GM18499 (cell line): ENCODE results near the gene CD248.

Experiments used
- ATAC-seq: cut with Tn5 transposase; IDR thresholded peaks from one replicate; pipeline ENCODE4 v1.9.1; 2021; ENCODE audit warnings: moderate number of reproducible peaks; ENCODE audit not compliant: insufficient read depth, unreplicated experiment

Gene CD248

GRCh38 chr11:66341502-66342126 is 24.8 kb upstream of the CD248 start:
- no peak for ATAC-seq

- ATAC-seq, result no peak
Observed at GRCh38 chr11:66340596-66341501, 24.0 kb upstream of the CD248 start.

DNA sequence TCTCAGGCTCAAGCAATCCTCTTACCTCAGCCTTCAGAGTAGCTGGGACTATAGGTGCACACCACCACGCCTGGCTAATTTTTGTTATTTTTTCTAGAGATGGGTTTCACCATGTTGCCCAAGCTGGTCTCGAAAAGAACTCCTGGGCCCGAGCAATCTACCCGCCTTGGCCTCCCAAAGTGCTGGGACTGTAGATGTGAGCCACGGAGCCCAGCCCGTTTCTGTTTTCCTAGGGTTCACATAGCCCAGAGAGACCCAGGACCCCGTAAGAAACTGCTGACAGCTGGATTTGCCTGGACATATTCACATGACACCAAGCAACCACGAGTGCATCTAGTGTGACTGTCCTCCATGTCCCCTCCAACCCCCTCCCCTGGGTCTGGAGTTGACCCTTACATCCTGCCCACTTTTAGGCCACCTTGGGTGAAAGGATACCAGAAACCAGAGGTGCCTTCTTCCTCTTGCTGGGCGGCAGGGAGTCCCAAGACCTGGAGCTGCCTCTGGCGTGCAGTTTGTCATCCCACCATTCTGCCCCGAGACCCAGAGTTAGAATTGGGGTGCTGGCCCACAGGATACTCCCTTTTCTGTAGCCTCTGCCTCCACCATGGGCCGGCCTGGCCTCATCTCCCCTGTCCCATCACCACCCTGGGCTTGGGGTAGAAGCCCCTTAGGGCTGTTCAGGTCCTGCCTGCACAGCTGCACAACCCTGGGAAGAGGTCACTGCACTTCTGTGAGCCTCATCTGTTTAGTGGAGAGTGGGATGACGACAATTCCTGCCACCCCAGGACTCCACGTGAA is 23.0 kb upstream of the CD248 start:
- no peak for ATAC-seq

GRCh38 chr11:66339162-66339675 is 22.4 kb upstream of the CD248 start:
- ATAC-seq, result no peak

DNA sequence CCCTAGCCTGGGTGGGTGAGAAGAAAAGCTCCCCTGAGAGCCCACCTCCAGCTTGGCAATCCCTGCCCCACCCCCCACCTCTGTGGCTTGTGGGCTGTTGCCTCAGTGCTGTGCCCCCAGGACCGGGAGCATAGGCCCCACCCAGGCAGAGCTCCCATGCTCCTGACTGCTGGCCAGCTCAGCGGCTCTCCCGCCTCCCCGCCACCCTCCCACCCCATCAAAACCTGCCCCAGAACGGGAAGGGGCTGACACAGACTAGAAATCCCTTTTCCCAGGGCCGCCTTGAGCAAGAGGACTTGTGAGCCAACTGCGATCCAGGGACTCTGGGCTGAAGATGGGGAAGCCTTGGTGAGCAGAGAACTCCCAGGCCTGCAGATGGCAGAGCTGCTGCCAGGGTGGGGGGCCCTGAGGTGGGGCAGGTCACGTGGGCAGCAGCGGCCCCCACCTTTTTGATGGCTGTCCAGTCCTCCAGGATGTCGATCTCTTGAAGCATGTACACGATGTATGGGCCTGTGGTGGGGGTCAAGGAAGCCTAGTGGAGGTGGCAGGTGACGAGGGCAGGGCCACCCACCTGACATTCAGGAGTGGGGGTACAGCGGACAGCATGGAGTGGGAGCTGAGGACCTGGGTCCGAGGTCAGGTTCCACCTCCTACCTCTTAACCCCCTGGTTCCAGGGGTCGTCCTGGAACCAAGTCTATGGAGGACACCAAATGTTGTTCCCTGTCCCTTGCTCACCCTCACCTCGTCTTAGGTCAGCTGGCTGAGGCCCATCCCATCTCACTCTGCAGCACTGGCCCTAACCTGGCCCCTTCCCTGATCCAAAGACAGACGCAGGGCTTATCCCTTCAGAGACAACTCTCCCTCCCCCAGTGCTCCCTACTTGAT is 21.7 kb upstream of the CD248 start:
- ATAC-seq, result no peak

- no peak for ATAC-seq
Observed at GRCh38 chr11:66337103-66337899, 20.5 kb upstream of the CD248 start.

- no peak for ATAC-seq
Observed at GRCh38 chr11:66336234-66337102, 19.6 kb upstream of the CD248 start, which contains the start of gene RIN1. TSS of gene RIN1 (minus strand) at chr11:66336434. CDS start at chr11:66336402, 32 bp downstream.

DNA sequence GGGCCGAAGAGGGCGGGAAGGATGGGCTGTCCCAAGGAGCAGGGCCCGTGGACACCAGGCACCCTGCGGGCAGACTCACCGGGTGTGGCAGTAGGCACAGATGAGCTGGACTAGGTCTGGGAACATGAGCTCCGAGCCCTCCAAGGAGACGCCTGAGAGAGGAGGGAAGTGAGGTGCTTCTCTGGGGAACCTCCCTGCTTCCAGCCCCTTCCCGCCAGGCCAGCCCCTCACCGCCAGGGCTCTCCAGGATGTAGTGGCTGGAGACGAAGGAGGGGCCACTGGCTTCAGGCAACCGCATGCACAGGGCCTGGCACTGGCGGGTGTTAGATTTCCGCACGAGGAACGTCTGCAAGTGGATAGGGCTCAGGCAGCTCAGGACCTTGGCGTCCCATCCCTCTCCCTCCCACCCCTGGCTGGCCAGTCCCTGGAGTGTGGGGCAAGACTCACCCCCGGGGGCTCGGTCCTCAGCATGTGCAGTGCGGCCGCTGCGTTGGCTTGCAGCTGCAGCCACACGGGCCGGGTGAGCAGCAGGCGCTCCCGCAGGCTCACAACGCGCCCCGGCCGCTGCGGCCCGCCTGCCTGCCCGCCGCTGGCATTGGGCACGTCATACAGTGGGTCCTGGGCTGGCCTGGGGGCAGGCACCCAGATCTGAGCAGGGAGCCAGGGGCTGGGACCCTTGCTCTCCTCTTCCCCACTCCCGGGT is 18.8 kb upstream of the CD248 start:
- ATAC-seq, result no peak

DNA sequence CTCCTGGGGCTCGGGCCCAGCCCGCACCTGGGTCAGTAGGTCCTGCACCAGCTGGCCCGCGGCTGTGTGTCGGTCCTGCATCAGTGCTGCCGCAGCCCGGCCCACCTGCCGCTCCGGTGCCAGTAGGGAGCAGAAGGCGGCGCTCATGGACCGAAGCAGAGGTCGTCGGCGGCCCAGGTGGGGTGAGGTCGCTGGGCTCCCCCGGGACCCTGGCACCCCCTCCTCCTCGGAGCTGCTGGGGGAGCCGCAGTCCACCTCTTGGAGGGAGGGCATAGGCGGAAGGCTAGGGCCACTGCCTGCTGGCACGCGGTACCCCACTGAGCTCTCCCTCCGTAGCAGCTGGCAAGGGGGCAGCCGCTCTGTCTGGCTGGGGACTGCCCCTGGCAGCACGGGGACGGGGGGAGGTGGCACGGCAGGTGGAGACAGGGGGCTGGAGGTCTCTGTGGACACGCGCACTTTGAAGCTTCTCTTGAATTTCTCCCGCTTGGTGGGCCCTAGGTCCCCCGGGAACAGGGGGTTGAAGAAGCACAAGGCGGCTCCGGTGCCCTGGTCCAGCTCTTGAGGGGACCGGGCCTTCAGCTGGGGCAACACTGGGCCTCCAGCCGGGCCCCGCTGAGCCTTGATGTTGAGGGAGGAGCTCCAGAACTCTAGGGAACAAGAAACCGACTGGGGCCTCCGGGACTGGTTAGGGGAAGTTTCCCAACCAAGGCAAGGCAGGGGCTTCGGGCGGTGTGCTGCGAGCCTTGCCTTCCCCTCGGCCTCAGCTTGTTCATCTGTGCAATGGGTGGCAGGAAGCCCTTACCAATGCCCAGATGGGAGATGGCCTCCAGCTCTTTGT is 18.0 kb upstream of the CD248 start:
- ATAC-seq, result no peak

- ATAC-seq, result no peak
Observed at GRCh38 chr11:66333896-66334604, 17.2 kb upstream of the CD248 start.

- no peak for ATAC-seq
Observed at GRCh38 chr11:66333220-66333877, 16.5 kb upstream of the CD248 start.

DNA sequence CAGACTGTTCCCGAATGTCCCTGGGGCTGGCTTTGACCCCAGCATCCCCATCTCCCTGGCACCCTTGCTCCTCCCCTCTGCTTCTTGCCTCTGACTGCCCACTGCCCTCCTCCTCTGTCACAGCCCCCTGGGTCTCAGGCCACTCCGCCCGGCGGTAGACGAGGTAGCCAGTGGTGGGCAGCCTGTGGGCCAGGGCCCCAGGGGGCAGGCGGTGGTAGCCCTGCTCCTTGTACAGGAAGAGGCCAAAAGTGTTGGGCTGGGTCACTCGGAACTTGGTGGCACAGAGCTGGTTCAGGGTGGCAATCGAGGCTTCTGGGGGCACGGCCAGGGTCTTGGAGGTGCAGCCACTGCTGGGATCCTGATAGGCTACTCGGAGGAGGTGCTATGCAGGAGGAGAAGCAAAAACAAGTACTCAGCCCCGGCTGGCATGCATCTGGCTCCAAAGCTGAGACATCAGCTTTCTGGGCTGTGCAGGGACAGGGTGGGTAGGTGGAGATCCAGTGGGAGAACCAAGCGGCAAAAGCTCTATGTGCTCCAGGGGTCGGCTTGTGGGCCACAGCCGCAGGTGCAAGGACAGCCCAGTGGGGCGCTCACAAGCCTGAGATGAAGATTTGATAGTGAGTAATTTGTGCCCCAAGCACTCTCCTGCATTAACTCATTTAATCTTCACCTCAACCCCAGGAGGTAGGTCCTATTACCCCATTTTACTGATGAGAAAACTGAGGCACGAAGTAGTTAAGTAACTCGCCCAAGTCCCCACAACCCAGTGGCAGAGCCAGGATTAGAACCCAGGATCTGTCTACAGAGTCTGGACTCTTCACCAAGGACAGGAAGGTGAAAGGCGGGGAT is 15.8 kb upstream of the CD248 start:
- ATAC-seq, result no peak

DNA sequence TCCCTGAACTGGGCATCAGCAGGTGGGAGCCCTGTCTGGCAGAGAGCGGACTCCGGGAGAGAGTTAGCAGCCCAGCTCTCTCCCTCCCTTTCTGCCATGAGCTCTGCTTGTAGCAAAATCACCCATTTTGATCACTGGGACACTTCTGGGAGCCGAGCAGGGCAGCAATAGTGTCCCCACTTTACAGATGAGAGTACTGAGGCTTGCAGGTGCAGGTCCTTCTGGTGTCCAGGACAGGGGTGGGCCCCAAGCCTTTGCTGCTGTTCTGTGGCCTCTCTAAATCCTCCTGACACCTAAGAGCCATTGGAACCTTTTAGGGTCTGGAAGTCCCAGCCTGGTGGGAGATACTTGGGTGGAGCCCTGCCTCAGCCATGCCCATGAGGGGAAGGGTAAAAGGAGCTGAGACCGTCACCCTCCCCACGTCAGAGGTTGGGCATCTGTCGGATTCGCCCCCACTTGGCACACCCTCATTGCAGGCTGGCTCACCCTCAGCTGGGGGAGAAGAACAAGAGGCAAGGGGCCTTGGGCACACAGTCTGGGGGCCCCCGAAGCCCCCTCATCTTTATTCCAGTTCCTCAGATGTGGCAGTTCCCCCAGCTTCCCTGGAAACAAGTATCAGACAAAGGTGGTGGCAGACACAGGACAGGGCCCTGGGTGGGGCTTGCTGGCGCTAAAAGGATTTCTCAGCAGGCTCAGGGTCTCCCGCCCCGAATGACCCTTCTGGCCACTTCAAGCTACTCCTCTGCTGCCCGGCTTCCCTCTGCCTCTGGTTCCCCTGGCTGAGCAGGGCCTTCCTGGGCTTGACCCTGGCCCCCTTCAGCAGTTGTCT is 14.9 kb upstream of the CD248 start:
- ATAC-seq, result no peak

- no peak for ATAC-seq
Observed at GRCh38 chr11:66330931-66331330, 14.1 kb upstream of the CD248 start.
